GM19023 (cell line): Measurements from ENCODE around the gene RNU1-3.
A peak's percentile ranks its signal among the peaks of the same experiment; 100 is the strongest.
"Not testable (repeated sequence)": the region's sequence is repeated elsewhere in the genome, so short reads cannot be mapped to it uniquely, and the experiment has no call there.

Experiments
- ATAC-seq: cut with Tn5 transposase; IDR thresholded peaks from one replicate; pipeline ENCODE4 v1.9.1; 2021; ENCODE audit warnings: mild to moderate bottlenecking, moderate library complexity; ENCODE audit not compliant: unreplicated experiment

The RNU1-3 gene

GRCh38 chr1:16666502-16667413 lies at the start of gene RNU1-3:
Gene RNU1-3, minus strand, starts transcription at chr1:16666948.
- peak; percentile 89 for ATAC-seq

GRCh38 chr1:16713480-16713879 lies 46.7 kb upstream of the RNU1-3 start:
- not testable (repeated sequence) for ATAC-seq

- not testable (repeated sequence) for ATAC-seq
Observed at GRCh38 chr1:16712984-16713383, 46.2 kb upstream of the RNU1-3 start.

GRCh38 chr1:16712582-16712981 lies 45.8 kb upstream of the RNU1-3 start:
- not testable (repeated sequence) for ATAC-seq

GRCh38 chr1:16712131-16712530 lies 45.4 kb upstream of the RNU1-3 start:
- ATAC-seq, result not testable (repeated sequence)

GRCh38 chr1:16710618-16711017 lies 43.9 kb upstream of the RNU1-3 start:
- not testable (repeated sequence) for ATAC-seq

GRCh38 chr1:16709659-16710087 lies 42.9 kb upstream of the RNU1-3 start:
- ATAC-seq, result peak; percentile 60

GRCh38 chr1:16708704-16709103 lies 42.0 kb upstream of the RNU1-3 start:
- ATAC-seq, result not testable (repeated sequence)

- not testable (repeated sequence) for ATAC-seq
Observed at GRCh38 chr1:16707130-16708093, 40.7 kb upstream of the RNU1-3 start.

- ATAC-seq, result not testable (repeated sequence)
Observed at GRCh38 chr1:16706302-16706701, 39.6 kb upstream of the RNU1-3 start.

- ATAC-seq, result not testable (repeated sequence)
Observed at GRCh38 chr1:16704502-16705100, 37.9 kb upstream of the RNU1-3 start.

GRCh38 chr1:16704076-16704475 lies 37.3 kb upstream of the RNU1-3 start:
- ATAC-seq, result not testable (repeated sequence)

- not testable (repeated sequence) for ATAC-seq
Observed at GRCh38 chr1:16703602-16704001, 36.9 kb upstream of the RNU1-3 start.

GRCh38 chr1:16703141-16703540 lies 36.4 kb upstream of the RNU1-3 start:
- ATAC-seq, result not testable (repeated sequence)

GRCh38 chr1:16702280-16702679 lies 35.5 kb upstream of the RNU1-3 start:
- not testable (repeated sequence) for ATAC-seq

- ATAC-seq, result not testable (repeated sequence)
Observed at GRCh38 chr1:16701189-16701588, 34.4 kb upstream of the RNU1-3 start.

GRCh38 chr1:16700138-16700895 lies 33.6 kb upstream of the RNU1-3 start:
- ATAC-seq, result not testable (repeated sequence)

- not testable (repeated sequence) for ATAC-seq
Observed at GRCh38 chr1:16699440-16699839, 32.7 kb upstream of the RNU1-3 start.

- not testable (repeated sequence) for ATAC-seq
Observed at GRCh38 chr1:16697152-16697551, 30.4 kb upstream of the RNU1-3 start.
